Cerebellar cortex (tissue), 1 donor: ENCODE measurements around the gene MLST8.
A peak's percentile ranks its signal among the peaks of the same experiment; 100 is the strongest.
"Not testable (repeated sequence)": the region's sequence is repeated elsewhere in the genome, so short reads cannot be mapped to it uniquely, and the experiment has no call there.

ENCODE experiments used
- DNase-seq: peaks from one replicate; pipeline ENCODE4 v3.0.0-alpha.2; 2015; ENCODE audit warnings: low spot score

Gene MLST8

DNA sequence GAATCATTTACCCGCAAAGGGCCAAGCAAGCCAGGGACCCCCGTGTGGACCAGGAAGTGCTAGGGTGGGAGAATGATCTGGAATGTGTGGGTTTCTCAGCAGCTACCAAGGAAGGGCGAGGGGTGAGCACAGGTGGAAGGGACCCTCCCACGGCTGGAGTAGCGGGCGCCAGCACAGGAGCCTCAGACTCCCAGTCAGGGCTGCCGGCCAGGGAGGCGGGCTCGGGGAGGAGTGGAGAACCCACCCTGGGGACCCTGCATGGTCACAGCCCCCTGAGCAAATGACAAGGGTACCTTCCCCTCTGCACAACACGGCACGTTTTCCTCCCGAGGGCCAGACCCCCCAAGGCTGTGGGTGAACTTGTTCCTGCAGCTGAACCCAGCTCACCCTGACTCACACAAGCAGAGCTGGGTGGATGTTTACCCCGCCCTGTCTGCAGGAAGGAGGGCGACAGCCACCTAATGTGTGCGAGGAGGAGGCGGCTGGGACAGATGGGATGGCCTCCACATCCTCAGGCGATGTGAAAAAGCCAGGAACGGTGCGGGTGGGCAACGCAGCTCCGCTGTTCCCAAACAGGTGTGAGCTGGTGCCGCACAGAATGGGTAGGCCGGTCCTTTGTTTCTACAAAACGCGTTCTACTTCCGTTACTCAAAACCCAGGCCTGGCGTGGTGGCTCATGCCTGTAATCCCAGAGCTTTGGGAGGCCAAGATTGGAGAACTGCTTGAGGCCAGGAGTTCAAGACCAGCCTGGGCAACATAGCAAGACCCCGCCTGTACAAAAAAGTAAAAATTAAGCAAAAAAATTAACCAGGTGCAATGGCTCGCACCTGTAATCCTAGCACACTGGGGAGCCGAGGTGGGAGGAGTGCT is 39.9 kb downstream of the MLST8 start:
- no peak for DNase-seq

DNA sequence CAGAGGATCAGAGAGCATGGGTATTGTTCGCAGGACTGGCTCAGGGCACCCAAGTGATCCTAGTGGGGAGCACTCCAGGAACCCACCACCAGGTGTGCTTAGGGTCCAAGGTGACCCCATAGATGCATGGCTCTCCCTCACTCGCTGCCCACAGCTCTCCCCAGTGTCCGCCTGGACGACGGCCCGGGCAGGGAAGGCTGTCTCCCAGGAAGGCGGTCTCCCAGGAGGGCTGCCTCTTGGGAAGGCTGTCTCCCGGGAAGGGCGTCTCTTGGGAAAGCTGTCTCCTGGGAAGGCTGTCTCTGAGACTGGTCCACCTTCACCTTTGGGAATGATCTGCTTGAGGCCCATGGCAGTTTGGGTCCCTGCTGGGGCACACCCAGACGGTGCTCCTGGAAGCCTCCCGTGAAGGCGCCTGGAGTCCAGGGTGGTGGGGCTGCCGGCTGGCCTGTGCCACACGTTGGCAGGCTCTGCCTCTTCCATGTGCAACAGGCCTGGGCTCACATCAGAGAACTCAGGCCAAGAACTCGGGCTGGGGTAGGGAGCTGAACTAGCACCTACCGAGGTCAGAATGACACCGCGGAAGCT is 41.1 kb downstream of the MLST8 start:
- DNase-seq, result no peak

DNA sequence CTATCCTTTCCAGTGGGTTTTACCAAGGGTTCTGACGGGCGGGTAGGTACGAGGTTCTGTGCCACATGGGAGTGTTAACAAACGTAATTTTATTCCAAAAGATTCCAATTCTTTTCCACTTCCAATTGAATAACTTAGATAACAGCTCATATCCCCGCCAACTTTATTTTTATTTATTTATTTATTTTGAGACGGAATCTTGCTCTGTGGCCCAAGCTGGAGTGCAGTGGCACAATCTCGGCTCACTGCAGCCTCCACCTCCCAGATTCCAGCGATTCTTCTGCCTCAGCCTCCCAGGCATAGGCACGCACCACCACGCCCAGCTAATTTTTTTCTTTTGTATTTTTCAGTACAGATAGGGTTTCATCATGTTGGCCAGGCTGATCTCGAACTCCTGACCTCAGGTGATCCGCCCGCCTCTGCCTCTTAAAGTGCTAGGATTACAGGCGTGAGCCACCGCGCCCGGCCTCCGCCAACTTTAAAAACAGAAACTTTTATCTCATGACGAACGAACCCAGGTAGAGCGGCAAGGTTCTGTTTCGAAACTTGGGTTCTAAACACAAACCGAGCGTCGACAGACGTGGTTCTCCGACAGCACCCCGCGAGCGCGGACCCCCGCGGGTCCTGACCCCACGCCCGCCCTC is 45.5 kb downstream of the MLST8 start:
- DNase-seq, result no peak

DNA sequence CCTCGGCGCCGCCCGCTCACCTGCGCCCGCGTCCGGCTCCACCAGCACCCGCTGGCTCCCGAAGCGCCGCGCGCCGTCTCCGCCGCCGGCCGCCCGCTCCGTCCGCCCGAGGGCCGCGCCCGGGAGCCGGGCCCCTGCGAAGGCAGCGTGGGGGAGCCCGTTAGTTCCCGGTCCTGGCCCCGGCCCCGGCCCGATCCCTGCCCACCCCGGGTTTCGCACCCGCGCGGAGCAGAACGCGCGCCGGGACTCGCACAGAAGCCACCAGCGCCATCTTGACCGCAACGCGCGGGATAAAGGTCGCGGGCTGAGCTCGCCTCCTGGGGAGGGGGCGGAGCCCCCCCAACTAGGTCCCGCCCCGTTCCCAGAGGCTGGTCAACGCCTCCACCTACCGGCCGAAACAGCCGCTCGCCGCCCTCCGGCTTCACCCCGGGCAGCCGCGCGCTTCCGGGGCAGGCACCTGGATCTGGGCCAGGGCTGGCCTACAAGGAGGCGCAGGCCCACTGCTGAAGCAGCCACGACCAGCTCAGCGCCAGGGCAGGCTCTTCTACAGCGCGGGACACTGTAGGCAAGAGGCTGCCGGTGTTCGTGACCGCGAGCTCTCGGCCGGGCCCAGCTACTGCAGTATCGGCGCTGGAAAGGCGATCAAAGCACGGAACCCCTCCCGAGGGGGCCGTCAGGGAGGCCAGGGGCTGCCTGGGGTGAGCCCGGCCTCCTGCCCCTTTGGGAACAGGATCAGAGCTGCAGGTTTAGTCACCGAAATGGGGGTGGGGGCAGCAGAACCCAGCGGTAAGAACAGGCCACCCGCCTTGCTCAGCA is 46.2 kb downstream of the MLST8 start, which contains the start of gene ECI1:
Gene ECI1, minus strand, starts transcription at position 292 of the 816 bp plus-strand sequence. Its CDS starts 21 bp downstream, at position 271.
- peak; percentile 94 for DNase-seq

DNA sequence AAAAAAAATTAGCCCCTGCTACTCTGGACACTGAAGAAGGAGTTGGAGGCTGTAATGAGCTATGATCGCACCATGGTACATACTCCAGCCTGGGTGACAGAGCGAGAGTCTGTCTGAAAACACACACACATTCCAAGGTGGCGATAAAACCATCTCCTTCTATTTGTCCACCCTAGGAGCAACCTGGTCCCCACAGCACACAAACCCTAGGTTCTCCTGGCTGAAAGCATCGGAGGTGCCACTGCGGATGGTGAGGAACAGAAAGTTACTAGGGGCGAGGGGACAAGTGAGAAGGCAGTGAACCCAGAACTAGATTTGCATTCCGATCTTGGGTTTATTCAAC is 47.5 kb downstream of the MLST8 start:
- no peak for DNase-seq

DNA sequence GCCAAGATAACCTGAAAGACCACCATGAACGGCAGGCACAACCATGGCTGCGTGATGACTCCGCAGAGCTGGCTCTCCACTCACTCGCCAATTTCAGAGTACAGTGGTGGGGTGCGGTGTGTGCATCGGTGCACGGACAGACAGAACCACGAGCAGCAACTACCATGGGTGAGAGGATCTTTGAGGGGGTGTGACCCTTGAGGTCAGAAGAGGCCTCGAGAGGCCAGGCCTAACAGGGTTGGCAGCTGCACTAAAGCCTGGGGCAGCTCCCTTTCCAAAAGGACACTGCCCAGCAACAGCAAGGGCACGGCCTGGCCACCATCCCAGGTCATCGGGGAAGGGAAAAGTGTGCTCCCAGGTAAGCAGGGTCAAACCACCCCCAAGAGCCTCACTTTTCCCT is 48.0 kb downstream of the MLST8 start:
- no peak for DNase-seq

DNA sequence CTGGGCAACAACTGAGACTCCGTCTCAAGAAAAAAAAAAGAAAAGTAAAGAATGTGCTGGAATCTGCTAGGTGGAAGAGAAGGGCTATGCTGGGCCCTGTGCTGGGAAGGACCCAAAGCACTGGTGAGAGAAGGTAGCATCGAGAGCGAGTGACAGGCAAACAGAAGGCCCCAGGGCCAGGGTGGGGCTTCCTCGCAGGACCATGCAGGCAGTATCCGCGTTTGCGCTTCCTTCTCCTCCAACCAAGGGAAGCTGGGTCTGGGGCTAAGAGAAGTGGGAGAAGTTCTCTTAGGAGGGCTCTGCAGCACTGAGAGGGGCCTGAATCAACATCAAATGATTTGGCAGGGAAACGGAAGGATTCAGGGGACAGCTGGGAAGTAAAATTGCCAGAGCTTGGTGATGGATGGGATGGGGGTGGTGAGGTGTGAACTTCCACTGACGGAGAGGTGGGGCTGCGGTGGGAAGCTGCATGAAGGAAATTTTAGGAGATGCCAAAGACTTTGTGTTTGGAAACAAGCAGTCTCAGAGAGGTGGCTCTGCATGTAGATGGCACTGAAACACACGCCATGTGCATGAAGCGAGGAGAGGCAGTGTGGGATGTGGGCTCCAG is 51.4 kb downstream of the MLST8 start:
- DNase-seq, result no peak

DNA sequence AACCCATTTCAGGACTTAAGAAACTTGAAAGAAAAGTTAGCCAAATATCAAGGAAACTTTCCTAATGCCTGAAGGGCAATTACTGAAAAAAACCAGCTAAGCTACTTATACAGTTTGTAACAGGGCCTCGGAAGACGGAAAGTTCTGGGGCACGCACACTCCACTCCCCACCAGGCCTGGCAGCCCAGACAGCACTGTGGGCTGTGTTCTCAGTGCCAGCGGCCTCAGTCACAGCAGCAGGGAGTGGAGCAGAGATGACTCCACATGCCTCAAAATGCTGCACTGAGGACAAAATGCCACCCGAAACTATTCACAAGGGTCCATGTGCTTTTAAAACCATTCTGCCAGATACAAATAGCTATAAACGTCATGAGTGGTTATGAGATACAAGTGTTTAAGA is 52.5 kb downstream of the MLST8 start:
- DNase-seq, result no peak

DNA sequence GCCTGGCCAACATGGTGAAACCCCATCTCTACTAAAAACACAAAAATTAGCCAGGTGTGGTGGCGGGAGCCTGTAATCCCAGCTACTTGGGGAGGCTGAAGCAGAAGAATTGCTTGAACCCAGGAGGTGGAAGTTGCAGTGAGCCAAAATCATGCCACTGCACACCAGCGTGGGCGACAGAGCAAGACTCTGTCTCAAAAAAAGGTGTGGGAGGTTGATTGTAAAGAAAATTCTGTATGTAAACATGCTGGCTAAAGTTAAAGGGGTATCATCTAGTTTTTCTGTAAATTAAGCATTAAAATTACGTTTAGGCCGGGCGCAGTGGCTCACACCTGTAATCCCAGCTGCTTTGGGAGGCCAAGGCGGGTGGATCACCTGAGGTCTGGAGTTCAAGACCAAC is 53.3 kb downstream of the MLST8 start:
- DNase-seq, result not testable (repeated sequence)
